ENCODE measurements around the gene TCL1B. TPM values are rescaled to one million over a fixed set of nuclear protein-coding genes. Genes with fewer than 3 reads are reported as not detected.

TCL1B gene
- total and polyA plus RNA-seq, 2 experiments from 2014 or later: 5.5 to 6.0 TPM

- peaks cover 5% of the 10 kb centered on the region; the same call in 1 of the 2 replicates for H3K9me2 ChIP-seq (ENCODE audit: insufficient read depth)
- TF ChIP-seq ZNF331 (CRISPR knock-in tag; IDR thresholded peaks at IDR 0.05; ENCODE audit: low read depth) (no peak), ZNF114 (CRISPR knock-in tag; IDR thresholded peaks at IDR 0.05) (no peak), NANOG (IDR thresholded peaks at IDR 0.05; ENCODE audit: borderline replicate concordance) (no peak), POLR2AphosphoS5 (IDR thresholded peaks at IDR 0.05; ENCODE audit: low read depth) (no peak), ETS1 (IDR thresholded peaks at IDR 0.05) (no peak), CREB1 (CRISPR knock-in tag; IDR thresholded peaks at IDR 0.05; ENCODE audit: low read depth) (no peak), ZNF462 (CRISPR knock-in tag; IDR thresholded peaks at IDR 0.05) (no peak), EZH2phosphoT487 (IDR thresholded peaks at IDR 0.05; ENCODE audit: unreplicated experiment) (no peak), REST (IDR thresholded peaks at IDR 0.05; ENCODE audit: unreplicated experiment) (no peak)
- H4K20me1 ChIP-seq (replicated peaks; ENCODE audit: insufficient read depth): no peaks in the 10 kb centered on the region
- ATAC-seq (no peak), DNase-seq (ENCODE audit: low spot score) (no peak)
- H3K27ac ChIP-seq (ENCODE audit: low read depth): no peak overlapping the region
- H2AFZ ChIP-seq: no peak overlapping the region
- H3K36me3 Mint-ChIP-seq (ENCODE audit: low read depth): peaks cover 5% of the 10 kb centered on the region; the same call in 2 of the 3 replicates
- no peaks in the 10 kb centered on the region for H3K27me3 ChIP-seq (ENCODE audit: insufficient read depth)
- H3K4me3 Mint-ChIP-seq: no peak overlapping the region
- H3K36me3 ChIP-seq (ENCODE audit: insufficient read depth): no peaks in the 10 kb centered on the region
- peaks cover 16% of the 10 kb centered on the region for H3K4me1 Mint-ChIP-seq
- no peaks in the 10 kb centered on the region for H3K79me2 ChIP-seq (replicated peaks; ENCODE audit: insufficient read depth)
- H3F3A ChIP-seq (replicated peaks; ENCODE audit: low read depth): no peaks in the 10 kb centered on the region
- 0 out of 2 replicates have a peak, but pooled peaks cover 10% of the 10 kb centered on the region for H3K4me1 ChIP-seq (ENCODE audit: insufficient read depth)
- H3K4me2 ChIP-seq: no peak overlapping the region
- no peak overlapping the region for H3K4me3 ChIP-seq
- peaks cover 11% of the 10 kb centered on the region; the same call in 2 of the 3 replicates for H3K9me3 Mint-ChIP-seq
- H3K27ac Mint-ChIP-seq: no peak overlapping the region
- H3K27me3 Mint-ChIP-seq (ENCODE audit: insufficient read depth, low read depth, poor library complexity): no peaks in the 10 kb centered on the region
Observed at GRCh38 chr14:95727056-95727700, 41.0 kb downstream of the TCL1B start.
